Mesodermal cell (in vitro differentiated cells): ENCODE results near the gene OR10H1.
"Not testable (repeated sequence)": the region's sequence is repeated elsewhere in the genome, so short reads cannot be mapped to it uniquely, and the experiment has no call there.

Experiments used
- H3K27ac ChIP-seq: 2 replicates; pipeline ENCODE4 v1.7.0; 2013; ENCODE audit warnings: mild to moderate bottlenecking, low read depth, low read length, moderate library complexity; ENCODE audit not compliant: severe bottlenecking
- H3K36me3 ChIP-seq: 2 replicates; pipeline ENCODE4 v1.7.1; 2013; ENCODE audit warnings: mild to moderate bottlenecking, low read length, moderate library complexity; ENCODE audit not compliant: control insufficient read depth, insufficient read depth
- H3K4me1 ChIP-seq: one replicate; pipeline ENCODE4 v1.7.1; 2013; ENCODE audit warnings: mild to moderate bottlenecking, low read length; ENCODE audit not compliant: insufficient read depth, control insufficient read depth, poor library complexity, severe bottlenecking
- H3K4me3 ChIP-seq: 2 replicates; pipeline ENCODE4 v1.7.0; 2013; ENCODE audit warnings: low read length, control low read depth, mild to moderate bottlenecking; ENCODE audit not compliant: insufficient read depth, poor library complexity, severe bottlenecking; ENCODE audit errors: extremely low read depth
- H3K9me3 ChIP-seq: 2 replicates; pipeline ENCODE4 v1.7.1; 2013; ENCODE audit warnings: mild to moderate bottlenecking, low read length, moderate library complexity; ENCODE audit not compliant: control insufficient read depth
- WGBS, 2 experiments: methylation state at CpG; one replicate each; pipeline ENCODE4 v1.1.5; 2013; ENCODE audit warnings: missing lambda C conversion rate in 2 of 2; ENCODE audit not compliant: insufficient coverage in 2 of 2; 5-methylcytosine and 5-hydroxymethylcytosine counted together

The OR10H1 gene

DNA sequence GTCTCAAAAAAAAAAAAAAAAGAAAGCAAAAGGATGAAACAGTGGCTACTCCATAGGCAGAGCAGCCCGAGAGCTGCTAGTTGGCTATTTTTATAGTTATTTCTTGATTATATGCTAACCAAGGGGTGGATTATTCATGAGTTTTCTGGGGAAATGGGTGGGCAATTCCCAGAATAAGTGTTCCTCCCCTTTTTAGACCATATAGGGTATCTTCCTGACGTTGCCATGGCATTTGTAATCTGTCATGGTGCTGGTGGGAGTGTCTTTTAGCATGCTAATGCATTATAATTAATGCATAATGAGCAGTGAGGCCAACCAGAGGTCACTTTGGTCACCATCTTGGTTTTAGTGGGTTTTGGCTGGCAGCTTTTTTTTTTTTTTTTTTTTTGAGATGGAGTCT, 25.4 kb upstream of the OR10H1 start:
- peaks cover 65% of the 10 kb centered on the region for H3K9me3 ChIP-seq
- H3K4me3 ChIP-seq = no peak overlapping the region
- no peaks in the 10 kb centered on the region for H3K4me1 ChIP-seq
- no CpG with 5 or more reads among the region's 2 CpGs for WGBS, 2 experiments
- no peaks in the 10 kb centered on the region for H3K36me3 ChIP-seq
- no peak overlapping the region for H3K27ac ChIP-seq

GRCh38 chr19:15839888-15840287, 24.4 kb upstream of the OR10H1 start:
- H3K4me3 ChIP-seq, H3K36me3 ChIP-seq, H3K27ac ChIP-seq, H3K4me1 ChIP-seq: not testable (repeated sequence)
- 37 to 41% methylated on average over 2 of the region's 4 CpGs for WGBS, 2 experiments
- peaks cover 67% of the 10 kb centered on the region for H3K9me3 ChIP-seq

DNA sequence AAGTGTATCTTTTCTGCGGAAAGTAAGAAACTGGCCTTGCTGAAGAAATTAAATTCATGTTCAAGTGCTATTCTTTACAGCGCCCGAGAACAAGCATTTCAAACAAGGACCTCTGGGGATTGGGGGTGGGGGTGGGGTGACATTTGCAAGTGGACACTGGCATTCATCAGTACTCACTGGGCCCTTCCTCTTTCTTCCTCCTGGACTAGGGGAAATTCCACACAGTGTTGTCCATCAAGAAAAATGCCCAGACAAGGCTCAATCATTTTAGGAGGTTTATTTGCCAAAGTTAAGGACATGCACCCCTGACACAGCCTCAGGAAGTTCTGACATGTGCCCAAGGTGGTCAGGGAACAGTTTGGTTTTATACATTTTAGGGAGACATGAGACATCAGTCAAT, 22.9 kb upstream of the OR10H1 start:
- no peak overlapping the region for H3K27ac ChIP-seq
- 77 to 80% methylated on average over 1 to 3 of the region's 3 CpGs for WGBS, 2 experiments
- H3K4me1 ChIP-seq = no peaks in the 10 kb centered on the region
- H3K36me3 ChIP-seq = no peaks in the 10 kb centered on the region
- peaks cover 70% of the 10 kb centered on the region for H3K9me3 ChIP-seq
- H3K4me3 ChIP-seq = no peak overlapping the region

- 78 to 84% methylated on average over 5 to 6 of the region's 9 CpGs for WGBS, 2 experiments
- Histone ChIP-seq H3K27ac (no peak overlapping the region), H3K4me3 (no peak overlapping the region), H3K4me1 (no peaks in the 10 kb centered on the region), H3K9me3 (peaks cover 65% of the 10 kb centered on the region), H3K36me3 (no peaks in the 10 kb centered on the region)
These were observed 21.8 kb upstream of the OR10H1 start for GRCh38 chr19:15837221-15837731.

GRCh38 chr19:15836330-15837220, 21.1 kb upstream of the OR10H1 start:
- H3K9me3 ChIP-seq = peaks cover 64% of the 10 kb centered on the region
- H3K36me3 ChIP-seq = no peaks in the 10 kb centered on the region
- WGBS, 2 experiments = 83 to 85% methylated on average over 47 to 61 of the region's 65 CpGs
- no peak overlapping the region for H3K27ac ChIP-seq
- H3K4me1 ChIP-seq = no peaks in the 10 kb centered on the region
- H3K4me3 ChIP-seq = no peak overlapping the region

GRCh38 chr19:15835565-15836329, 20.3 kb upstream of the OR10H1 start:
- H3K4me3 ChIP-seq, H3K36me3 ChIP-seq, H3K27ac ChIP-seq, H3K4me1 ChIP-seq: not testable (repeated sequence)
- peaks cover 69% of the 10 kb centered on the region for H3K9me3 ChIP-seq
- WGBS, 2 experiments = 69 to 76% methylated on average over 5 to 10 of the region's 11 CpGs

DNA sequence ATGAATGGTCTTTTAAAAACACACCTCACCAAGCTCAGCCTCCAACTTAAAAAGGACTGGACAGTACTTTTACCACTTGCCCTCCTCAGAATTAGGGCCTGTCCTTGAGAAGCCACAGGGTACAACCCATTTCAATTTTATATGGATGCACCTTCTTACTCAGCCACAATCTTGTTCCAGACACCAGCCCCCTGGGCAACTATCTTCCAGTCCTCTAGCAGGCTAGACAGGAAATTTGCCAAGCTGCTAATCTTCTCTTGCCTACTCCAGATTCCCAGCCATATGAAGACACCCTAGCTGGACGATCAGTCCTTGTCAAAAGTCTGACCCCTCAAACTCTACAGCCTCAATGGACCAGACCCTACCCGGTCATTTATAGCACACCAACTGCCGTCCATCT, 18.8 kb upstream of the OR10H1 start:
- H3K9me3 ChIP-seq = peaks cover 72% of the 10 kb centered on the region
- WGBS, 2 experiments = 47 to 68% methylated on average over 3 of the region's 3 CpGs
- H3K4me1 ChIP-seq, H3K27ac ChIP-seq, H3K36me3 ChIP-seq, H3K4me3 ChIP-seq: not testable (repeated sequence)

DNA sequence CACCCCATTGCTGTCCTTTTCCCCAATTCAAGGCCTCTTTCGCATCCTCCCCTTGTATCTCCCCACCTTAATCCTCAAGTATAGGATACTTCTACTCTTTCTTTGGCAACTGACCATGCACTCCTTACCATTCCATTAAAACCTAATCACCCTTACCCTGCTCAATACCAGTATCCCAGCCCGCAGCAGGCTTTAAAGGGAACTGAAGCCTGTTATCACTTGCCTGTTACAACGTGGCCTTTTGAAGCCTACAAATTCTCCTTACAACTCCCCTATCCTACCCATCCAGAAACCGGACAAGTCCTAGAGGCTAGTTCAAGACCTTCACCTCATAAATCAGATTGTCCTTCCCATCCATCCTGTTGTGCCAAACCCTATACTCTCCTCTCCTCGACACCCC, 16.2 kb upstream of the OR10H1 start:
- Histone ChIP-seq H3K27ac (no peak overlapping the region), H3K4me3 (no peak overlapping the region), H3K4me1 (no peaks in the 10 kb centered on the region), H3K36me3 (no peaks in the 10 kb centered on the region), H3K9me3 (peaks cover 70% of the 10 kb centered on the region)
- WGBS, 2 experiments = 70 to 80% methylated on average over 4 to 5 of the region's 5 CpGs

DNA sequence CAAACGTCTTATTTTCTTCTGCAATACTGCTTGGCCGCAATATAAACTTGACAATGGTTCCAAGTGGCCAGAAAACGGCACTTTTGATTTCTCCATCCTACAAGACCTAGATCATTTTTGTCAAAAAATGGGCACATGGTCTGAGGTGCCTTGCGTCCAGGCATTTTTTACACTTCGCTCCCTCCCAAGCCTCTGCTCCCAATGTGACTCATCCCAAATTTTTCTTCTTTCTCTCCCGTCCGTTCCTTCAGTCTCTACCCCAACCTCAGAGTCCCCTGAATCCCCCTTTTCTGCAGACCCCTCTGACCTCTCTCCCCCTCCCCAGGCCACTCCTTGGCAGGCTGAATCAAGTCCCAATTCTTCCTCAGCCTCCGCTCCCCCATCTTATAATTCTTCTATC, 14.3 kb upstream of the OR10H1 start:
- Histone ChIP-seq H3K9me3 (peaks cover 57% of the 10 kb centered on the region), H3K36me3 (no peaks in the 10 kb centered on the region), H3K27ac (no peak overlapping the region), H3K4me1 (no peaks in the 10 kb centered on the region), H3K4me3 (no peak overlapping the region)
- 72 to 79% methylated on average over 7 to 8 of the region's 8 CpGs for WGBS, 2 experiments

- Histone ChIP-seq H3K4me1 (no peaks in the 10 kb centered on the region), H3K27ac (no peak overlapping the region), H3K36me3 (no peaks in the 10 kb centered on the region), H3K9me3 (peaks cover 57% of the 10 kb centered on the region), H3K4me3 (no peak overlapping the region)
- WGBS, 2 experiments = 74 to 82% methylated on average over 10 of the region's 10 CpGs
These were observed 13.8 kb upstream of the OR10H1 start for GRCh38 chr19:15829306-15829698.
